IMR-90 (cell line): ENCODE results near the gene KAZN. TPM values are rescaled to one million over a fixed set of nuclear protein-coding genes. Genes with fewer than 3 reads are reported as not detected.

ENCODE experiments used
- ATAC-seq: fragments of 200-7000 bp; cut with Tn5 transposase; 2 replicates; pipeline ENCODE4 v1.9.1; 2020; ENCODE audit warnings: low read depth, mild to moderate bottlenecking, moderate library complexity
- BruUV-seq: library from RNA; stranded (reverse); fragments of 400-500 nt; replicated peaks from 2 replicates; lab custom pipeline; 2021; lab: Mats Ljungman, UMichigan
- CTCF ChIA-PET: fragments of 300-600 bp; formaldehyde crosslinking; extraction: SDS; loops from one replicate; lab custom pipeline; 2021; ENCODE audit warnings: antibody characterized with exemption; lab: Yijun Ruan, JAX
- POLR2A ChIA-PET: fragments of 300-600 bp; sonication (Branson Sonifier 250); formaldehyde crosslinking; loops from one replicate; lab custom pipeline; 2022; ENCODE audit warnings: antibody characterized with exemption; ENCODE audit not compliant: unreplicated experiment; lab: Charles Lee
- DNase-seq: peaks from one replicate; pipeline ENCODE4 v3.0.0; 2013
- H2AFZ ChIP-seq: replicated peaks from 2 replicates; pipeline ENCODE3; 2013; ENCODE audit warnings: low read length, mild to moderate bottlenecking; ENCODE audit not compliant: poor library complexity
- H2AK5ac ChIP-seq: 2 replicates; pipeline ENCODE4 v1.6.1; 2013; ENCODE audit warnings: low read depth, low read length, inconsistent platforms
- H2AK9ac ChIP-seq: replicated peaks from 2 replicates; pipeline ENCODE3; 2013; ENCODE audit warnings: mild to moderate bottlenecking, low read depth, low read length, moderate library complexity; ENCODE audit not compliant: poor library complexity
- H2BK120ac ChIP-seq: 2 replicates; pipeline ENCODE4 v1.6.1; 2013; ENCODE audit warnings: low read depth, low read length, inconsistent platforms
- H2BK15ac ChIP-seq: 3 replicates; pipeline ENCODE4 v1.6.1; 2013; ENCODE audit warnings: low read depth, low read length, inconsistent platforms
- H2BK20ac ChIP-seq: 2 replicates; pipeline ENCODE4 v1.6.1; 2013; ENCODE audit warnings: low read depth, mild to moderate bottlenecking, inconsistent platforms, low read length, moderate library complexity
- H2BK5ac ChIP-seq: 2 replicates; pipeline ENCODE4 v1.6.1; 2013; ENCODE audit warnings: mild to moderate bottlenecking, low read depth, low read length, inconsistent platforms; ENCODE audit not compliant: poor library complexity, severe bottlenecking
- H3K14ac ChIP-seq: replicated peaks from 2 replicates; pipeline ENCODE4 v1.6.1; 2013; ENCODE audit warnings: low read depth, low read length, inconsistent platforms
- H3K18ac ChIP-seq: 2 replicates; pipeline ENCODE4 v1.6.1; 2013; ENCODE audit warnings: low read depth, low read length, control low read depth
- H3K23ac ChIP-seq: 2 replicates; pipeline ENCODE4 v1.6.1; 2013; ENCODE audit warnings: low read depth, low read length, inconsistent platforms
- H3K27ac ChIP-seq: 2 replicates; pipeline ENCODE4 v1.5.1; 2013; ENCODE audit warnings: mild to moderate bottlenecking, control low read depth, low read length; ENCODE audit not compliant: insufficient read depth
- H3K27me3 ChIP-seq: 2 replicates; pipeline ENCODE4 v1.6.1; 2013; ENCODE audit warnings: low read length; ENCODE audit not compliant: control insufficient read depth, insufficient read depth
- H3K36me3 ChIP-seq: 2 replicates; pipeline ENCODE4 v1.6.1; 2013; ENCODE audit warnings: low read length, mixed read lengths; ENCODE audit not compliant: control insufficient read depth, insufficient read depth
- H3K4ac ChIP-seq: 2 replicates; pipeline ENCODE4 v1.6.1; 2013; ENCODE audit warnings: low read depth, low read length, inconsistent platforms
- H3K4me1 ChIP-seq: 2 replicates; pipeline ENCODE4 v1.6.1; 2013; ENCODE audit warnings: low read length, mixed read lengths; ENCODE audit not compliant: control insufficient read depth, insufficient read depth
- H3K4me2 ChIP-seq: 2 replicates; pipeline ENCODE4 v1.6.1; 2013; ENCODE audit warnings: low read depth, mild to moderate bottlenecking, control low read depth, low read length, moderate library complexity
- H3K4me3 ChIP-seq: 2 replicates; pipeline ENCODE4 v1.5.1; 2013; ENCODE audit warnings: low read depth, mild to moderate bottlenecking, control low read depth, low read length, moderate library complexity; ENCODE audit not compliant: insufficient read depth
- H3K56ac ChIP-seq: 2 replicates; pipeline ENCODE4 v1.6.1; 2013; ENCODE audit warnings: low read length, inconsistent platforms; ENCODE audit not compliant: insufficient read depth; ENCODE audit errors: extremely low read depth
- H3K79me1 ChIP-seq, 2 experiments: 2 replicates each; pipeline ENCODE4 v1.6.1; 2013; ENCODE audit warnings: low read length in 2 of 2, inconsistent platforms in 1 of 2, low read depth in 1 of 2
- H3K9ac ChIP-seq: 2 replicates; pipeline ENCODE4 v1.6.1; 2013; ENCODE audit warnings: low read depth, low read length, control low read depth
- H3K9me1 ChIP-seq: 2 replicates; pipeline ENCODE4 v1.6.1; 2013; ENCODE audit warnings: low read length, inconsistent platforms; ENCODE audit not compliant: insufficient read depth
- H3K9me3 ChIP-seq: 2 replicates; pipeline ENCODE4 v1.6.1; 2013; ENCODE audit warnings: low read length; ENCODE audit not compliant: control insufficient read depth, insufficient read depth
- H4K20me1 ChIP-seq: 2 replicates; pipeline ENCODE4 v1.6.1; 2013; ENCODE audit warnings: low read length, inconsistent platforms; ENCODE audit not compliant: insufficient read depth
- H4K5ac ChIP-seq: 2 replicates; pipeline ENCODE4 v1.6.1; 2013; ENCODE audit warnings: mild to moderate bottlenecking, low read depth, low read length, control low read depth
- H4K8ac ChIP-seq, 2 experiments: 2 replicates each; pipeline ENCODE4 v1.6.1; 2013; ENCODE audit warnings: low read depth in 2 of 2, low read length in 2 of 2, control low read depth in 1 of 2, inconsistent platforms in 1 of 2
- H4K91ac ChIP-seq: 2 replicates; pipeline ENCODE4 v1.6.1; 2013; ENCODE audit warnings: low read depth, low read length, inconsistent platforms; ENCODE audit not compliant: insufficient read depth
- BHLHE40 ChIP-seq: fragments of 150-350 bp; IDR thresholded peaks from 2 replicates; pipeline ENCODE4 v1.6.1; 2016; ENCODE audit warnings: mild to moderate bottlenecking, low read depth, low read length
- CEBPB ChIP-seq: IDR thresholded peaks from 2 replicates; pipeline ENCODE4 v1.6.1; 2012; ENCODE audit warnings: low read depth, low read length, improper control_type of control experiment
- CHD1 ChIP-seq: IDR thresholded peaks from 2 replicates; pipeline ENCODE4 v1.6.1; 2012; ENCODE audit warnings: low read depth, low read length, improper control_type of control experiment
- FOS ChIP-seq: fragments of 150-350 bp; IDR thresholded peaks from 2 replicates; pipeline ENCODE4 v1.6.1; 2016; ENCODE audit warnings: low read depth, low read length
- MAFK ChIP-seq: IDR thresholded peaks from 2 replicates; pipeline ENCODE4 v1.6.1; 2012; ENCODE audit warnings: low read depth, low read length, improper control_type of control experiment
- MXI1 ChIP-seq: IDR thresholded peaks from 2 replicates; pipeline ENCODE4 v1.6.1; 2012; ENCODE audit warnings: low read depth, mild to moderate bottlenecking, low read length, moderate library complexity, borderline replicate concordance
- NFE2L2 ChIP-seq: fragments of 150-350 bp; IDR thresholded peaks from 2 replicates; pipeline ENCODE4 v1.6.1; 2016; ENCODE audit warnings: low read depth, mild to moderate bottlenecking, low read length
- POLR2A ChIP-seq: IDR thresholded peaks from 2 replicates; pipeline ENCODE4 v1.6.1; 2012; ENCODE audit warnings: mild to moderate bottlenecking, low read depth, low read length
- RCOR1 ChIP-seq: IDR thresholded peaks from 2 replicates; pipeline ENCODE4 v1.6.1; 2012; ENCODE audit warnings: mild to moderate bottlenecking, low read length, improper control_type of control experiment; ENCODE audit not compliant: insufficient replicate concordance
- RFX5 ChIP-seq: IDR thresholded peaks from 2 replicates; pipeline ENCODE4 v1.8.0; 2012; ENCODE audit warnings: low read depth, mild to moderate bottlenecking, low read length, moderate library complexity
- SMC3 ChIP-seq: fragments of 150-350 bp; IDR thresholded peaks from 2 replicates; pipeline ENCODE4 v1.6.1; 2016; ENCODE audit warnings: low read depth, mild to moderate bottlenecking, antibody characterized with exemption, low read length, moderate library complexity
- WGBS, 2 experiments: methylation state at CpG; one replicate each; pipeline versions ENCODE4 v1.1.5 to v1.1.7; 2013; ENCODE audit warnings: missing lambda C conversion rate in 2 of 2; ENCODE audit not compliant: insufficient read length in 1 of 2; ENCODE audit errors: extremely low coverage in 2 of 2; 5-methylcytosine and 5-hydroxymethylcytosine counted together
- dilution Hi-C: fragments of 300-500 bp; cut with HindIII; formaldehyde crosslinking; loops from one replicate; pipeline ENCODE4 v1.14.3; 2018; ENCODE audit warnings: low sequenced_read_pairs; ENCODE audit not compliant: unreplicated experiment
- in situ Hi-C: fragments of 300-500 bp; cut with MboI; formaldehyde crosslinking; loops from 3 replicates; pipeline ENCODE4 v1.14.3; 2019; ENCODE audit warnings: low sequenced_read_pairs, inconsistent platforms, mixed read lengths
- intact Hi-C: fragments of 100-400 bp; cut with micrococcal nuclease; formaldehyde crosslinking; loops from 2 replicates; pipeline ENCODE4 v1.10.0; 2022
- polyA plus RNA-seq, 3 experiments: library from polyadenylated mRNA; depleted of rRNA; stranded (reverse); fragments of >200 nt; gene quantifications; 2 replicates each; pipeline ENCODE4 v1.2.3, GENCODE V29; 2012; ENCODE audit warnings: low replicate concordance in 1 of 3
- total RNA-seq: library from RNA; depleted of rRNA; stranded (reverse); fragments of >200 nt; gene quantifications from 2 replicates; pipeline ENCODE4 v1.2.3, GENCODE V29; 2012
- TF ChIP-seq, protein P1 (sequence below): fragments of 150-350 bp; IDR thresholded peaks from 2 replicates; pipeline ENCODE4 v1.6.1; 2017; ENCODE audit warnings: mild to moderate bottlenecking, antibody characterized with exemption, low read length, low read depth

KAZN gene
- total and polyA plus RNA-seq, 2 of the 4 experiments (the other 2 are of a cell fraction), result 5.2 to 10.5 TPM

DNA sequence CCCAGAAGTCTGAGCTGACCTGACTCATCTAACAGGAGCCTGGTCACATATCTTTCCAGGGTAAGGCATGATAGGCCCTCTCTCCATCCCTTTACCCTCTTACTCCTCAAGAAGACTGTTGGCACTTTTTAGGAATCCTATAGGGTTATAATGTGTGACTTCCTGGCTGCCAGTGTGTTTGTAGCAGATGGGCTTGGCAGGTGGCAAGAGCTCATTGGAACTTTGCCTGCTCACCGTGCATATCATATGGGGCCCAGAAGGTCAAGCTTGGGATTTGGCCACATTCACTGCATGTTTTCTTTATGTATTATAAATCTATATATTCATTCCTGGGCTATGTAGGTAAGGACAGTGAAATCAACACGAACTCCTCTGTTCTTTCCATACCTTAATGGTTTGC, 5.2 kb downstream of the KAZN start:
- no peak overlapping the region for H4K5ac ChIP-seq
- no peak overlapping the region for H3K4ac ChIP-seq
- no peak overlapping the region for H4K8ac ChIP-seq
- no peak overlapping the region for H3K23ac ChIP-seq
- H3K4me2 ChIP-seq, result no peak overlapping the region
- H2AK5ac ChIP-seq, result no peak overlapping the region
- H4K91ac ChIP-seq, result no peak overlapping the region
- no peak overlapping the region for H3K56ac ChIP-seq
- H3K79me1 ChIP-seq, result no peaks in the 10 kb centered on the region
- H3K27ac ChIP-seq, result no peak overlapping the region
- no CpG with 5 or more reads among the region's 2 CpGs for WGBS, 2 experiments
- no peak overlapping the region for H2BK20ac ChIP-seq
- no peaks in the 10 kb centered on the region for H3K36me3 ChIP-seq
- no peak overlapping the region for H2AFZ ChIP-seq
- no peak overlapping the region for H2BK120ac ChIP-seq
- DNase-seq (no peak), ATAC-seq (no peak)
- no peak overlapping the region for H2BK5ac ChIP-seq
- no peak overlapping the region for H3K14ac ChIP-seq
- TF ChIP-seq SMC3, result no peak
- no peak for TF ChIP-seq NFE2L2
- TF ChIP-seq, protein P1, sequence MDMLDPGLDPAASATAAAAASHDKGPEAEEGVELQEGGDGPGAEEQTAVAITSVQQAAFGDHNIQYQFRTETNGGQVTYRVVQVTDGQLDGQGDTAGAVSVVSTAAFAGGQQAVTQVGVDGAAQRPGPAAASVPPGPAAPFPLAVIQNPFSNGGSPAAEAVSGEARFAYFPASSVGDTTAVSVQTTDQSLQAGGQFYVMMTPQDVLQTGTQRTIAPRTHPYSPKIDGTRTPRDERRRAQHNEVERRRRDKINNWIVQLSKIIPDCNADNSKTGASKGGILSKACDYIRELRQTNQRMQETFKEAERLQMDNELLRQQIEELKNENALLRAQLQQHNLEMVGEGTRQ, result no peak
- no peak for TF ChIP-seq RCOR1
- TF ChIP-seq MXI1, result no peak
- TF ChIP-seq MAFK, result no peak
- no peak for TF ChIP-seq RFX5
- TF ChIP-seq CEBPB, result no peak
- TF ChIP-seq BHLHE40, result no peak
- no peak for TF ChIP-seq CHD1
- TF ChIP-seq FOS, result no peak
- TF ChIP-seq POLR2A, result no peak
- no peak overlapping the region for H3K4me3 ChIP-seq
- no peaks in the 10 kb centered on the region; the same call in 1 of the 2 replicates for H4K20me1 ChIP-seq
- peaks cover 11% of the 10 kb centered on the region for H3K27me3 ChIP-seq
- no peaks in the 10 kb centered on the region for H3K9me1 ChIP-seq
- no peak overlapping the region for H2AK9ac ChIP-seq
- ChIA-PET POLR2A (no interaction called here), CTCF (no interaction called here)
- intact Hi-C loops, result no loop called here
- peaks cover 2% of the 10 kb centered on the region; the same call in 1 of the 2 replicates for H3K4me1 ChIP-seq
- dilution Hi-C loops, result no loop called here
- no peak overlapping the region for H3K9ac ChIP-seq
- in situ Hi-C loops, result no loop called here
- BruUV-seq, result no TSS peak
- H2BK15ac ChIP-seq, result no peak overlapping the region
- H3K9me3 ChIP-seq, result no peaks in the 10 kb centered on the region
- H3K18ac ChIP-seq, result no peak overlapping the region
